GM10248 (cell line): ENCODE measurements around the gene PLEKHA5.

Source experiments
- CTCF ChIA-PET: fragments of 300-600 bp; sonication (Branson Sonifier 250); formaldehyde crosslinking; extraction: SDS; loops from one replicate; lab custom pipeline; 2021; ENCODE audit warnings: antibody characterized with exemption; lab: Yijun Ruan, JAX
- POLR2A ChIA-PET: fragments of 350-650 bp; sonication (Branson Sonifier 250); formaldehyde crosslinking; extraction: SDS; loops from one replicate; lab custom pipeline; 2020; ENCODE audit warnings: antibody characterized with exemption; lab: Yijun Ruan, JAX
- DNase-seq: peaks from one replicate; pipeline ENCODE4 v3.0.0; 2012; ENCODE audit errors: extremely low spot score
- TF ChIP-seq, protein P1 (sequence below): IDR thresholded peaks from 2 replicates; pipeline ENCODE4 v1.5.1; 2012; ENCODE audit warnings: mild to moderate bottlenecking, low read depth; ENCODE audit errors: extremely low read depth, missing control alignments, control extremely low read depth

The PLEKHA5 gene

DNA sequence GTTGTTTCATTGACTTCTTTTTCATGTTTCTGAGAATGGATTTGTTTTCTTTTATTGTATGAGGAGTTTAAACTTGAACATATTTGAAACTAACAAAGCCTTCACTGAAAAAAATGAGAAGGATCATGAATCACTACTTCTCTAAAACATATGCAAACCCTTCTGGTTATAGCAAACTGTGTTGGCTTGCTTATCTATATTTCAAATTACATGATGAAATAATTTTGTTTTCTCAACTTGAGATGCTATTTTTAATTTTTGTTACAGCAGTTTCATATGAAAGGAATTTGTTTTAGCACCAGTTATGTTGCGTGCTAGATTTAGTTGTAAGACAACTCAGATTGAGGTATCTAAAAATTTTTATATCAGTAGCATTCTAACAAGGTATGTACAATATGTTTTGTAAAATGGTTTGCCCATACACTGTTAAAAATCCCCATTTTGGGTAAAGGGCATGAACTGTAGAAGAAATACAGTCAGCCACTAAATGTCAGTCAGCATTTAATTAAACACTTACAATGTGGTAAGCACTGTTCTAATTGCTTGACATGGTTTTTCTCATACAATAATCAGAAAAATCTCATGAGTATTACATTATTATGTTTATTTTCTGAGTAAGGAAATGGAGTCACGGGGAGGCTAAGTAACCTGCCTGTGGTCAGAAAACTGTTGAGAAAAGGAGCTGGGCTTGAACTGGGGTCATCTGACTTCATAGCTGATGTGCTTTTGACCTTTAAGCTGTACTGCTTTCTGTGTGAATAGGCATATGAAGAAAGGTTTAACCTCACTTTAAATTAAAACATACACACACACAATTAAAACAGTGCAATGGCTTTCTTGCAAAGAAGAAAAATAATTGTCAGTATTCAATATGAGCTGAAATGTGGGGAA is 105.7 kb downstream of the PLEKHA5 start:
- TF ChIP-seq, protein P1, sequence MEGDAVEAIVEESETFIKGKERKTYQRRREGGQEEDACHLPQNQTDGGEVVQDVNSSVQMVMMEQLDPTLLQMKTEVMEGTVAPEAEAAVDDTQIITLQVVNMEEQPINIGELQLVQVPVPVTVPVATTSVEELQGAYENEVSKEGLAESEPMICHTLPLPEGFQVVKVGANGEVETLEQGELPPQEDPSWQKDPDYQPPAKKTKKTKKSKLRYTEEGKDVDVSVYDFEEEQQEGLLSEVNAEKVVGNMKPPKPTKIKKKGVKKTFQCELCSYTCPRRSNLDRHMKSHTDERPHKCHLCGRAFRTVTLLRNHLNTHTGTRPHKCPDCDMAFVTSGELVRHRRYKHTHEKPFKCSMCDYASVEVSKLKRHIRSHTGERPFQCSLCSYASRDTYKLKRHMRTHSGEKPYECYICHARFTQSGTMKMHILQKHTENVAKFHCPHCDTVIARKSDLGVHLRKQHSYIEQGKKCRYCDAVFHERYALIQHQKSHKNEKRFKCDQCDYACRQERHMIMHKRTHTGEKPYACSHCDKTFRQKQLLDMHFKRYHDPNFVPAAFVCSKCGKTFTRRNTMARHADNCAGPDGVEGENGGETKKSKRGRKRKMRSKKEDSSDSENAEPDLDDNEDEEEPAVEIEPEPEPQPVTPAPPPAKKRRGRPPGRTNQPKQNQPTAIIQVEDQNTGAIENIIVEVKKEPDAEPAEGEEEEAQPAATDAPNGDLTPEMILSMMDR, result no peak
- ChIA-PET POLR2A (no interaction called here), CTCF (no interaction called here)
- DNase-seq, result no peak

DNA sequence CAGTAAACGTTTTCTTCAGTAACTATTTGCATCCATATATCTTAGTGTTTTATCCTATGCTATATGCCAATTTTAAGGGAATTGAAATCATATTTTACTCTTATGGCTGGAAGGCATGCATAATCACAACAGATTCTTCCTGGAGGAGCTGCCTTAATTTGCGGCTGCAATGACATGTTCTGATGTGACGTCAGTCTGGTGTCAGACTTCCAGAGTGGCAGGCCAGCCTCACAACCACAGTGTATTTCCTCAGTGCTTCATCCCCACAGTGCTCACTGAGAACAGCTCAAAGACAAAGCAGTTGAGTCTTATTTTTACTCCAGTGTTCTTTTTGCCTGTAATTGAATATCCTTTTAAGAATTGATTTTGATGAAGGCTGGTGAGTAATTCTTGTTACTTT is 107.1 kb downstream of the PLEKHA5 start:
- TF ChIP-seq, protein P1, result no peak
- ChIA-PET CTCF (no interaction called here), POLR2A (no interaction called here)
- no peak for DNase-seq

DNA sequence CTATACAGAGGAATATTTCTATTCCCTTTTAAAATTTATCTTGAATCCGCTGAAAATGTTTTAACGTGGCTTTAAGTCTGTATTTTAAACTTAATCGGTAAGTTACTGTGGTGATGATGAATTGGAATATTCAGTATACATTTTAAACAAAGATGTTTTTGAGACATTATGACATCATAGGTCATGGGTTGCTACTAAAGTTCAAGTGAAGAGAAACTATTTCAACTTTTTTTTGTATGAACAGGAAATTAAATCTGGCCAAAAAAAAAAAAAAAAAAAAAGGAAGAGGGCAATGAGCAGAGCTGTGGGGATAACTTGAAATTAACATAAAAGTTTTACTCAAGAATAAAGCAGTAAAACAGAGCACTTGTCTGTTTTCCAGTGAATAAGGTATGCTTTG is 109.0 kb downstream of the PLEKHA5 start:
- POLR2A ChIA-PET, result no interaction called here
- TF ChIP-seq, protein P1, result no peak
- CTCF ChIA-PET, result no interaction called here
- DNase-seq, result no peak

DNA sequence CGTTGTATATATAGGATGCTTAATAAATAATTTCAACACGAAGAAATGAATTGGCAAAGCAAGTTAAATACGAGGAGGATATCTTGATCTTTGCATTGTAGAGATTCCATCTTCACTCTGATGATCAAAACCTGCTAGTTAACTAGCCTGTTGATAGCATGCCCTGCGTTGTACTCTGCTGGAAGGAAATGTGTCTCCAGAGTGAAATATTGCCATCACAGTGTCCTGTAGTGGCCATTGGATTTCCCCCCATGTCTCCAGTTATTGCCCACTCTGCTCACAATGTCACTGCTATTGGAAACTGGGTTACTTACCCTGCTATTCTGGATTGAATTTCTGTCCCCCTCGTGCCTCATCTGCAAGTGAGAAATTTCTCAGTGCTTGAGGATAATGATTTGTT is 109.6 kb downstream of the PLEKHA5 start:
- ChIA-PET CTCF (no interaction called here), POLR2A (no interaction called here)
- TF ChIP-seq, protein P1, result no peak
- no peak for DNase-seq

DNA sequence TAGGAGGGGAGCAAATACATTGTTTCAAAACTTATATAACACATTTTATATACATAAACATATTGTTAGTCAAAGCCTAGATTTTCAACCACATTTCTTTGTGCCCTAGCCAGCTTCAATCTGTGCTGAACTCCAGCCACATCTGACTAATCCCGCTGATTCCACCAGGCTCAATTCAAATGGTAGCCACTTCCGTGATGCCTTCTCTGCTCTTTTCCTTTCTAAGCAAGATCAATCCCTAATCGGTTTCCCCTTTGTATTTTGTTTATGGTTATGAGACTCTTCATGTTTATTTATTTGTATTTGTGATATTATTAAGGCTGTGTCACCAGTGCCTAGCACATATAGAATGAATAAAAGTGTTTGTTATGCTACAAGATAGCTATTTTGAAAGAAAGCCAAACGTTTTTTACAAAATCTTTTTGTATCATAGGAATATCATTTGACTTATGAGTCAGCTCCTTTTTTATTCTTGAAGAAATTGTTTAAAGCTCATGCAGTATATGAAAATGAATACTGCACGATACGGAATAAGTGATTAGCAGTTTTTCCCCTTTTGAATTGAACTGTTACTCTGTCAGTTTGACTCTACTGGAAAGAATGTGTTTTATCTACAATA is 110.2 kb downstream of the PLEKHA5 start:
- DNase-seq, result no peak
- TF ChIP-seq, protein P1, result no peak
- POLR2A ChIA-PET, result no interaction called here
- CTCF ChIA-PET, result no interaction called here

DNA sequence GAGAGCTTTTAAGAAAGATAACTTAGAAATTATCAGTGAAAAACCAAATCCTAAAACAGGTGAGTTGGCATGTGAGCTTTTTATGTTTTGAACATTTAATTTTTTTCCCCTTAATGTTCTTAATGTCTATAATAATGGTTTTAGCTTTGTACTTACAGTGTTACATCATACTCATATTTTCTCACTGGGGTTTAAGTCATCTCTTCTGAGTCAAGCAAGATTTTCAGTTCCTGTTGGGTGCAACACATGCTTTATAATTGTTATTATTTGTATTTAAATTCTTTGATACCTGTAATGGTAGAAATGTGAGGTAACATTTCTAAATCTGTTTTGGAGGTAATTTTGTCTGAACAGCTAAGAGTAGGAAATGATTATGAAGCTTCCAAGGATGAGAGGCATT is 113.0 kb downstream of the PLEKHA5 start:
- ChIA-PET CTCF (interaction anchor here (0.8 kb wide), 1 partner anchor 16 kb away, joined by 3 read pairs; no protein-coding TSS in a partner anchor), POLR2A (no interaction called here)
- no peak for DNase-seq
- TF ChIP-seq, protein P1, result no peak
